Panc1 (cell line): ENCODE data around the gene PIK3R4. TPM values are rescaled to one million over a fixed set of nuclear protein-coding genes. Genes with fewer than 3 reads are reported as not detected.

Source experiments
- ATAC-seq: fragments of 200-7000 bp; cut with Tn5 transposase; 2 replicates; pipeline ENCODE4 v1.9.1; 2020; ENCODE audit warnings: mild to moderate bottlenecking, moderate library complexity
- BruUV-seq: library from RNA; stranded (reverse); fragments of 400-500 nt; replicated peaks from 2 replicates; lab custom pipeline; 2021; lab: Mats Ljungman, UMichigan
- CTCF ChIA-PET: fragments of 300-600 bp; sonication (Branson Sonifier 250); formaldehyde crosslinking; loops from one replicate; lab custom pipeline; 2022; ENCODE audit warnings: antibody characterized with exemption; lab: Charles Lee
- POLR2A ChIA-PET: fragments of 300-600 bp; sonication (Branson Sonifier 250); formaldehyde crosslinking; loops from one replicate; lab custom pipeline; 2022; ENCODE audit warnings: antibody characterized with exemption; lab: Charles Lee
- DNase-seq: peaks from one replicate; pipeline ENCODE4 v3.0.0-alpha.2; 2010; ENCODE audit warnings: low read depth, low spot score
- H3K27ac ChIP-seq: 2 replicates; pipeline ENCODE4 v1.5.1; 2011; ENCODE audit warnings: mild to moderate bottlenecking, low read length, inconsistent platforms
- H3K27me3 ChIP-seq: fragments of 200-500 bp; sonication (Bioruptor generic); 2 replicates; pipeline ENCODE4 v1.6.0; 2014; ENCODE audit warnings: low read length, inconsistent platforms; ENCODE audit not compliant: control insufficient read depth, insufficient read depth
- H3K36me3 ChIP-seq: fragments of 200-500 bp; sonication (Bioruptor generic); 2 replicates; pipeline ENCODE4 v1.5.1; 2014; ENCODE audit warnings: inconsistent platforms, mild to moderate bottlenecking, low read length, moderate library complexity; ENCODE audit not compliant: control insufficient read depth, insufficient read depth
- H3K4me1 ChIP-seq: 2 replicates; pipeline ENCODE4 v1.5.1; 2011; ENCODE audit warnings: inconsistent platforms, mild to moderate bottlenecking, low read length, moderate library complexity; ENCODE audit not compliant: control insufficient read depth, insufficient read depth
- H3K4me3 ChIP-seq, 2 experiments: 2 replicates each; pipeline ENCODE4 v1.5.1; 2011 to 2012; ENCODE audit warnings: low read depth in 2 of 2, low read length in 2 of 2, mild to moderate bottlenecking in 2 of 2, inconsistent platforms in 1 of 2, moderate library complexity in 1 of 2
- H3K9me3 ChIP-seq: fragments of 200-500 bp; sonication (Bioruptor generic); 2 replicates; pipeline ENCODE4 v1.5.1; 2014; ENCODE audit warnings: low read depth, mild to moderate bottlenecking, inconsistent platforms, low read length, moderate library complexity; ENCODE audit not compliant: control insufficient read depth, insufficient read depth
- POLR2AphosphoS5 ChIP-seq: IDR thresholded peaks from 2 replicates; pipeline ENCODE4 v1.6.1; 2012; ENCODE audit warnings: mild to moderate bottlenecking, low read depth, low read length, moderate library complexity
- SIN3A ChIP-seq: IDR thresholded peaks from 2 replicates; pipeline ENCODE4 v1.6.1; 2012; ENCODE audit warnings: low read depth, mild to moderate bottlenecking, low read length, moderate library complexity, borderline replicate concordance; ENCODE audit not compliant: insufficient read depth
- TCF7L2 ChIP-seq: IDR thresholded peaks from 2 replicates; pipeline ENCODE4 v1.6.1; 2011; ENCODE audit warnings: mild to moderate bottlenecking, low read depth, low read length, inconsistent platforms
- in situ Hi-C: cut with HindIII; loops from 2 replicates; pipeline ENCODE4 v1.10.0; 2016; ENCODE audit warnings: low sequenced_read_pairs, low pct_unique_long_range_greater_than_20kb
- intact Hi-C: fragments of 100-400 bp; cut with micrococcal nuclease; formaldehyde crosslinking; loops from one replicate; pipeline ENCODE4 v1.10.0; 2022; ENCODE audit not compliant: unreplicated experiment
- total RNA-seq: library from RNA; stranded (reverse); gene quantifications from one replicate; pipeline ENCODE4 v1.2.1, GENCODE V29; 2021; ENCODE audit not compliant: unreplicated experiment
- TF ChIP-seq, protein P1 (sequence below), 2 experiments: IDR thresholded peaks; 2 replicates each; pipeline ENCODE4 v1.6.1; 2011 to 2012; ENCODE audit warnings: low read depth in 2 of 2, control low read depth in 1 of 2, low read length in 1 of 2, mild to moderate bottlenecking in 1 of 2, moderate library complexity in 1 of 2; ENCODE audit not compliant: insufficient read depth in 1 of 2
- TF ChIP-seq, protein P2 (sequence below): fragments of 450-650 bp; IDR thresholded peaks from 2 replicates; pipeline ENCODE4 v1.5.1; 2017; ENCODE audit warnings: mild to moderate bottlenecking

Gene PIK3R4
- total RNA-seq, 1 experiment from 2014 or later, result 26.1 TPM

DNA sequence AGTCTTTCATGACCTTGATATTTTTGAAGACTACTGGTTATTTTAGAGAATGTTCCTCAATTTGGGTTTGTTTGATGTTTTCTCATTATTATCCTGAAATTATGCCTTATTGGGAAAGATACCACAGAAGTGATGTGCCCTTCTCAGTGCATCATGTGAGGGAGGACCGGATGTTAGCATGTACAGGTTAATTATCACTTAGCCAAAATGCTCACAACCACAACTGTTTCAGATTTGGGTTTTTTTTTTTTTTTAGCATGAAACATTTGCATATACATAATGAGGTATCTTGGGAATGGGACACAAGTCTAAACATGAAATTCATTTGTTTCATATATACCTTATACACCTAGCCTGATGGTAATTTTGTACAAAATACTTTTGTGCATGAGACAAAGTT, 59.8 kb downstream of the PIK3R4 start:
- no peak overlapping the region for H3K27ac ChIP-seq
- POLR2A ChIA-PET, result no interaction called here
- no peaks in the 10 kb centered on the region for H3K4me1 ChIP-seq
- no peaks in the 10 kb centered on the region for H3K9me3 ChIP-seq
- CTCF ChIA-PET, result no interaction called here
- DNase-seq (no peak), ATAC-seq (no peak)
- H3K4me3 ChIP-seq, result no peak overlapping the region
- no peaks in the 10 kb centered on the region for H3K36me3 ChIP-seq
- no peaks in the 10 kb centered on the region for H3K27me3 ChIP-seq
- in situ Hi-C loops (no loop called here), intact Hi-C loops (no loop called here)
- no TSS peak for BruUV-seq
- TF ChIP-seq, protein P1, sequence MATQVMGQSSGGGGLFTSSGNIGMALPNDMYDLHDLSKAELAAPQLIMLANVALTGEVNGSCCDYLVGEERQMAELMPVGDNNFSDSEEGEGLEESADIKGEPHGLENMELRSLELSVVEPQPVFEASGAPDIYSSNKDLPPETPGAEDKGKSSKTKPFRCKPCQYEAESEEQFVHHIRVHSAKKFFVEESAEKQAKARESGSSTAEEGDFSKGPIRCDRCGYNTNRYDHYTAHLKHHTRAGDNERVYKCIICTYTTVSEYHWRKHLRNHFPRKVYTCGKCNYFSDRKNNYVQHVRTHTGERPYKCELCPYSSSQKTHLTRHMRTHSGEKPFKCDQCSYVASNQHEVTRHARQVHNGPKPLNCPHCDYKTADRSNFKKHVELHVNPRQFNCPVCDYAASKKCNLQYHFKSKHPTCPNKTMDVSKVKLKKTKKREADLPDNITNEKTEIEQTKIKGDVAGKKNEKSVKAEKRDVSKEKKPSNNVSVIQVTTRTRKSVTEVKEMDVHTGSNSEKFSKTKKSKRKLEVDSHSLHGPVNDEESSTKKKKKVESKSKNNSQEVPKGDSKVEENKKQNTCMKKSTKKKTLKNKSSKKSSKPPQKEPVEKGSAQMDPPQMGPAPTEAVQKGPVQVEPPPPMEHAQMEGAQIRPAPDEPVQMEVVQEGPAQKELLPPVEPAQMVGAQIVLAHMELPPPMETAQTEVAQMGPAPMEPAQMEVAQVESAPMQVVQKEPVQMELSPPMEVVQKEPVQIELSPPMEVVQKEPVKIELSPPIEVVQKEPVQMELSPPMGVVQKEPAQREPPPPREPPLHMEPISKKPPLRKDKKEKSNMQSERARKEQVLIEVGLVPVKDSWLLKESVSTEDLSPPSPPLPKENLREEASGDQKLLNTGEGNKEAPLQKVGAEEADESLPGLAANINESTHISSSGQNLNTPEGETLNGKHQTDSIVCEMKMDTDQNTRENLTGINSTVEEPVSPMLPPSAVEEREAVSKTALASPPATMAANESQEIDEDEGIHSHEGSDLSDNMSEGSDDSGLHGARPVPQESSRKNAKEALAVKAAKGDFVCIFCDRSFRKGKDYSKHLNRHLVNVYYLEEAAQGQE (IDR thresholded peaks at IDR 0.05; ENCODE audit: insufficient read depth in 1 of 2, low read depth in 2 of 2, low read length in 1 of 2), result no peak
- TF ChIP-seq, protein P2, sequence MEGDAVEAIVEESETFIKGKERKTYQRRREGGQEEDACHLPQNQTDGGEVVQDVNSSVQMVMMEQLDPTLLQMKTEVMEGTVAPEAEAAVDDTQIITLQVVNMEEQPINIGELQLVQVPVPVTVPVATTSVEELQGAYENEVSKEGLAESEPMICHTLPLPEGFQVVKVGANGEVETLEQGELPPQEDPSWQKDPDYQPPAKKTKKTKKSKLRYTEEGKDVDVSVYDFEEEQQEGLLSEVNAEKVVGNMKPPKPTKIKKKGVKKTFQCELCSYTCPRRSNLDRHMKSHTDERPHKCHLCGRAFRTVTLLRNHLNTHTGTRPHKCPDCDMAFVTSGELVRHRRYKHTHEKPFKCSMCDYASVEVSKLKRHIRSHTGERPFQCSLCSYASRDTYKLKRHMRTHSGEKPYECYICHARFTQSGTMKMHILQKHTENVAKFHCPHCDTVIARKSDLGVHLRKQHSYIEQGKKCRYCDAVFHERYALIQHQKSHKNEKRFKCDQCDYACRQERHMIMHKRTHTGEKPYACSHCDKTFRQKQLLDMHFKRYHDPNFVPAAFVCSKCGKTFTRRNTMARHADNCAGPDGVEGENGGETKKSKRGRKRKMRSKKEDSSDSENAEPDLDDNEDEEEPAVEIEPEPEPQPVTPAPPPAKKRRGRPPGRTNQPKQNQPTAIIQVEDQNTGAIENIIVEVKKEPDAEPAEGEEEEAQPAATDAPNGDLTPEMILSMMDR, result no peak
- no peak for TF ChIP-seq TCF7L2
- TF ChIP-seq SIN3A, result no peak
- no peak for TF ChIP-seq POLR2AphosphoS5

DNA sequence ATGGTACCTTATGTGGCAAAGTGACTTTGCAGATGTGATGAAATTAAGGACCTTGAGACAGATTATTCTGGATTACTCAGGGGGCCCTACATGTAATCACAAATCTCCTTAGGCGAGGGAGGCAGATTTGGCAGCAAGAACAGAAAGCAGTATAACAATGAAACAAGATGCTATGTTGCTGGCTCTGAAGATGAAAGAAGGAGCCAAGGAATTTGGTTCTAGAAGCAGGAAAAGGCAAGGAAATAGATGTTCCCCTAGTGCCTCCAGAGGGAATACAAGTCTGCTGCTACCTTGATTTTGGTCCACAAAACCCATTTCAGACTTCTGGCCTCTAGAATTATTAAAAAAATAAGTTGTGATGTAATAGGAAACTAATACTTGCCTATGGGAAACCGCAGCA, 64.5 kb downstream of the PIK3R4 start:
- intact Hi-C loops (no loop called here), in situ Hi-C loops (no loop called here)
- no peak overlapping the region for H3K4me3 ChIP-seq
- POLR2A ChIA-PET, result no interaction called here
- no peak for DNase-seq
- no TSS peak for BruUV-seq
- no peaks in the 10 kb centered on the region for H3K4me1 ChIP-seq
- H3K27ac ChIP-seq, result no peak overlapping the region
- no peak for ATAC-seq
- H3K9me3 ChIP-seq, result no peaks in the 10 kb centered on the region
- peaks cover 9% of the 10 kb centered on the region; the same call in 1 of the 2 replicates for H3K36me3 ChIP-seq
- CTCF ChIA-PET, result no interaction called here
- no peaks in the 10 kb centered on the region for H3K27me3 ChIP-seq
- no peak for TF ChIP-seq TCF7L2
- TF ChIP-seq, protein P1 (IDR thresholded peaks at IDR 0.05; ENCODE audit: insufficient read depth in 1 of 2, low read depth in 2 of 2, low read length in 1 of 2), result no peak
- TF ChIP-seq, protein P2, result no peak
- no peak for TF ChIP-seq POLR2AphosphoS5
- TF ChIP-seq SIN3A, result no peak
